Gastrocnemius medialis (tissue), 4 donors: Measurements from ENCODE around the gene FBXW2. TPM values are rescaled to one million over a fixed set of nuclear protein-coding genes. Genes with fewer than 3 reads are reported as not detected.

Experiments used
- ATAC-seq, 2 donors: fragments of 150-250 bp; one replicate each; pipeline ENCODE4 v1.9.1; 2016
- DNase-seq, 2 donors: peaks; one replicate each; pipeline ENCODE4 v3.0.0-alpha.2; 2019
- H3K27ac ChIP-seq, 4 donors: fragments of 200-600 bp; sonication (generic); 1 replicate in 1 of 4; 2 replicates in 3 of 4; pipeline ENCODE4 v1.5.1; 2016 to 2018; ENCODE audit warnings: mild to moderate bottlenecking in 2 of 4, moderate library complexity in 1 of 4
- H3K27me3 ChIP-seq, 3 donors: fragments of 200-600 bp; sonication (generic) in 2 of 3; 1 replicate in 1 of 3; 2 replicates in 2 of 3; pipeline versions ENCODE4 v1.5.1 to v1.6.0; 2016 to 2019; ENCODE audit warnings: mild to moderate bottlenecking in 1 of 3, moderate library complexity in 1 of 3
- H3K36me3 ChIP-seq, 2 donors: fragments of 200-600 bp; sonication (generic) in 1 of 2; one replicate each; pipeline ENCODE4 v1.5.1; 2017 to 2018
- H3K4me1 ChIP-seq, 2 donors: fragments of 200-600 bp; sonication (generic) in 1 of 2; one replicate each; pipeline ENCODE4 v1.5.1; 2016 to 2017; ENCODE audit warnings: mild to moderate bottlenecking in 2 of 2
- H3K4me3 ChIP-seq, 4 donors: fragments of 200-600 bp; sonication (generic) in 3 of 4; 1 replicate in 1 of 4; 2 replicates in 3 of 4; pipeline ENCODE4 v1.5.1; 2016 to 2019; ENCODE audit warnings: mild to moderate bottlenecking in 2 of 4
- H3K9me3 ChIP-seq, 3 donors: fragments of 200-600 bp; sonication (generic) in 2 of 3; 1 replicate in 1 of 3; 2 replicates in 2 of 3; pipeline ENCODE4 v1.5.1; 2016 to 2019
- CTCF ChIP-seq, 5 experiments: fragments of 450-650 bp in 3 of 5; fragments of 200-600 bp in 2 of 5; sonication (generic) in 2 of 5; IDR thresholded peaks in 4 of 5; conservative IDR thresholded peaks in 1 of 5; 1 replicate in 4 of 5; 2 replicates in 1 of 5; pipeline ENCODE4 v1.5.1; 2016 to 2019; ENCODE audit warnings: antibody characterized with exemption in 5 of 5, mild to moderate bottlenecking in 3 of 5, moderate library complexity in 3 of 5
- POLR2A ChIP-seq, 2 donors: fragments of 450-650 bp; IDR thresholded peaks; one replicate each; pipeline ENCODE4 v1.6.1; 2017; ENCODE audit warnings: antibody characterized with exemption in 2 of 2, mild to moderate bottlenecking in 2 of 2, moderate library complexity in 2 of 2
- in situ Hi-C, 4 donors: fragments of 200-750 bp; cut with MboI; loops; one replicate each; pipeline versions ENCODE4 v1.15.0 to v1.8.0; 2017; ENCODE audit warnings: low sequenced_read_pairs in 4 of 4
- intact Hi-C: fragments of 100-400 bp; cut with DNase I; formaldehyde crosslinking; loops from one replicate; pipeline ENCODE4 v1.15.1; 2023; ENCODE audit warnings: low total_unique reads
- total RNA-seq, 4 donors: library from RNA; depleted of rRNA; stranded (reverse); fragments of >200 nt; gene quantifications; one replicate each; pipeline versions ENCODE4 v1.1.0 to v1.2.3, GENCODE V29; 2016

The FBXW2 gene
- total RNA-seq, 4 donors from 2014 or later = 17.0 to 20.0 (median 19.0) TPM

- Histone ChIP-seq H3K27ac (no peak overlapping the region), H3K9me3 (no peaks in the 10 kb centered on the region), H3K27me3 (no peaks in the 10 kb centered on the region), H3K4me3 (no peak overlapping the region), H3K36me3 (peaks cover 0 to 67% of the 10 kb centered on the region in 2 donors), H3K4me1 (no peaks in the 10 kb centered on the region)
- ATAC-seq (peak in 1 of 2 donors; percentile 49), DNase-seq (no peak)
- TF ChIP-seq CTCF (IDR thresholded peaks at IDR 0.05 in 4 of 5, conservative IDR thresholded peaks at IDR 0.05 in 1 of 5) = no peak
- no peak for TF ChIP-seq POLR2A (IDR thresholded peaks at IDR 0.05)
- in situ Hi-C loops (loop anchor here in 2 of 4 donors (25.0 kb wide), 1 partner anchor 171 kb away; the partner anchor contains the start of gene TRAF1 (in 2 of the 2)), intact Hi-C loops (no loop called here)
Observed at GRCh38 chr9:120765910-120766425, 27.2 kb downstream of the FBXW2 start.

- DNase-seq (no peak), ATAC-seq (no peak)
- Histone ChIP-seq H3K4me3 (no peak overlapping the region), H3K36me3 (peaks cover 0 to 57% of the 10 kb centered on the region in 2 donors), H3K9me3 (no peaks in the 10 kb centered on the region), H3K4me1 (no peaks in the 10 kb centered on the region), H3K27ac (no peak overlapping the region), H3K27me3 (no peaks in the 10 kb centered on the region)
- intact Hi-C loops = no loop called here
- no peak for TF ChIP-seq CTCF (IDR thresholded peaks at IDR 0.05 in 4 of 5, conservative IDR thresholded peaks at IDR 0.05 in 1 of 5)
- TF ChIP-seq POLR2A (IDR thresholded peaks at IDR 0.05) = no peak
- in situ Hi-C loops = loop anchor here in 2 of 4 donors (25.0 kb wide), 1 partner anchor 173 kb away; the partner anchor contains the start of gene TRAF1 (in 2 of the 2)
Observed at GRCh38 chr9:120764476-120764875, 28.7 kb downstream of the FBXW2 start.

GRCh38 chr9:120761006-120761405 lies 32.2 kb downstream of the FBXW2 start:
- in situ Hi-C loops = loop anchor here in 2 of 4 donors (25.0 kb wide), 1 partner anchor 176 kb away; the partner anchor contains the start of gene TRAF1 (in 2 of the 2)
- H3K9me3 ChIP-seq = no peaks in the 10 kb centered on the region
- no peak for ATAC-seq
- H3K36me3 ChIP-seq = peaks cover 0 to 41% of the 10 kb centered on the region in 2 donors
- no peaks in the 10 kb centered on the region for H3K27me3 ChIP-seq
- no peaks in the 10 kb centered on the region for H3K4me1 ChIP-seq
- TF ChIP-seq CTCF (IDR thresholded peaks at IDR 0.05 in 4 of 5, conservative IDR thresholded peaks at IDR 0.05 in 1 of 5) (no peak), POLR2A (IDR thresholded peaks at IDR 0.05) (no peak)
- intact Hi-C loops = no loop called here
- H3K4me3 ChIP-seq = no peak overlapping the region
- no peak overlapping the region for H3K27ac ChIP-seq
- DNase-seq = no peak

GRCh38 chr9:120759755-120760400 lies 33.3 kb downstream of the FBXW2 start:
- in situ Hi-C loops (loop anchor here (5.0 to 25.0 kb wide), 5 partner anchors 175 to 305 kb away; partner anchors contain the start of gene TRAF1 (in 2 of the 4)), intact Hi-C loops (no loop called here)
- Histone ChIP-seq H3K4me3 (no peak overlapping the region), H3K4me1 (peaks cover 0 to 3% of the 10 kb centered on the region in 2 donors), H3K36me3 (peaks cover 0 to 41% of the 10 kb centered on the region in 2 donors), H3K9me3 (no peaks in the 10 kb centered on the region), H3K27ac (no peak overlapping the region), H3K27me3 (no peaks in the 10 kb centered on the region)
- ATAC-seq = no peak
- DNase-seq = no peak
- TF ChIP-seq POLR2A (IDR thresholded peaks at IDR 0.05) (no peak), CTCF (IDR thresholded peaks at IDR 0.05 in 4 of 5, conservative IDR thresholded peaks at IDR 0.05 in 1 of 5) (no peak)
